Stomach (tissue), 9 donors: Measurements from ENCODE around the gene SEC61B. TPM values are rescaled to one million over a fixed set of nuclear protein-coding genes. Genes with fewer than 3 reads are reported as not detected.

Source experiments
- DNase-seq, 2 donors: peaks; one replicate each; pipeline versions ENCODE4 v3.0.0 to v3.0.0-alpha.2; 2013 to 2019
- H3K27ac ChIP-seq, 5 donors: fragments of 200-600 bp in 4 of 5; sonication (generic) in 4 of 5; one replicate each; pipeline ENCODE4 v1.5.1; 2013 to 2019; ENCODE audit warnings: mild to moderate bottlenecking in 1 of 5, moderate library complexity in 1 of 5
- H3K27me3 ChIP-seq, 3 donors: fragments of 200-600 bp; sonication (generic); one replicate each; pipeline ENCODE4 v1.5.1; 2017 to 2019; ENCODE audit warnings: mixed run types in 1 of 3
- H3K36me3 ChIP-seq, 4 donors: fragments of 200-600 bp; sonication (generic); 1 replicate in 3 of 4; 2 replicates in 1 of 4; pipeline ENCODE4 v1.5.1; 2016 to 2019
- H3K4me1 ChIP-seq, 4 donors: fragments of 200-600 bp; sonication (generic); one replicate each; pipeline ENCODE4 v1.5.1; 2016 to 2019
- H3K4me3 ChIP-seq, 4 donors: fragments of 200-600 bp; sonication (generic) in 3 of 4; one replicate each; pipeline ENCODE4 v1.5.1; 2016 to 2019; ENCODE audit warnings: mild to moderate bottlenecking in 1 of 4
- H3K9me3 ChIP-seq, 4 donors: fragments of 200-600 bp; sonication (generic); one replicate each; pipeline ENCODE4 v1.5.1; 2016 to 2019
- CTCF ChIP-seq, 7 experiments: fragments of 450-650 bp in 4 of 7; fragments of 200-600 bp in 3 of 7; sonication (generic) in 3 of 7; IDR thresholded peaks; one replicate each; pipeline ENCODE4 v1.5.1; 2016 to 2019; ENCODE audit warnings: antibody characterized with exemption in 7 of 7, control low read depth in 2 of 7, mild to moderate bottlenecking in 1 of 7
- EP300 ChIP-seq: sonication (generic); formaldehyde crosslinking; IDR thresholded peaks from one replicate; pipeline ENCODE4 v1.6.1; 2017; ENCODE audit warnings: antibody characterized with exemption
- POLR2A ChIP-seq, 4 donors: fragments of 450-650 bp; IDR thresholded peaks; one replicate each; pipeline ENCODE4 v1.6.1; 2016; ENCODE audit warnings: antibody characterized with exemption in 4 of 4, control low read depth in 2 of 4, mild to moderate bottlenecking in 1 of 4, moderate library complexity in 1 of 4
- POLR2AphosphoS5 ChIP-seq, 3 donors: sonication (generic); formaldehyde crosslinking; IDR thresholded peaks; one replicate each; pipeline ENCODE4 v1.6.1; 2016; ENCODE audit warnings: antibody characterized with exemption in 3 of 3
- WGBS, 5 donors: extraction: QIAGEN DNeasy Blood & Tissue Kit in 3 of 5; methylation state at CpG; one replicate each; pipeline versions ENCODE4 v1.1.5 to v1.1.7; 2013 to 2018; 5-methylcytosine and 5-hydroxymethylcytosine counted together
- intact Hi-C: fragments of 100-400 bp; cut with DNase I; formaldehyde crosslinking; loops from one replicate; pipeline ENCODE4 v1.15.1; 2023; ENCODE audit warnings: low total_unique reads
- polyA plus RNA-seq, 3 donors: library from polyadenylated mRNA; stranded (reverse); fragments of 200-250 nt; gene quantifications; one replicate each; pipeline ENCODE4 v1.2.3, GENCODE V29; 2013
- total RNA-seq, 5 donors: library from RNA; depleted of rRNA; stranded (reverse); fragments of >200 nt; gene quantifications; one replicate each; pipeline versions ENCODE4 v1.1.0 to v1.2.3, GENCODE V29; 2014 to 2016
- donor health status: healthy with polysubstance abuse.
- donor health status: Bipolar disorder and iron deficiency.
- donor health status: healthy.

Gene SEC61B
- total and polyA plus RNA-seq, 8 donors = 4.1 to 467 (median 161) TPM

- Histone ChIP-seq H3K4me3 (no peak overlapping the region), H3K36me3 (no peaks in the 10 kb centered on the region), H3K27me3 (no peaks in the 10 kb centered on the region), H3K27ac (no peak overlapping the region), H3K9me3 (no peaks in the 10 kb centered on the region), H3K4me1 (no peaks in the 10 kb centered on the region)
- no peak for TF ChIP-seq EP300
- TF ChIP-seq POLR2A (IDR thresholded peaks at IDR 0.05) = no peak
- no peak for TF ChIP-seq POLR2AphosphoS5 (IDR thresholded peaks at IDR 0.05)
- TF ChIP-seq CTCF (IDR thresholded peaks at IDR 0.05) = no peak
- intact Hi-C loops = no loop called here
- WGBS, 5 donors = 84 to 92% (median 90%) methylated on average over 8 of the region's 8 CpGs
- DNase-seq = no peak
Measured at GRCh38 chr9:99177576-99178366, 44.3 kb upstream of the SEC61B start.

GRCh38 chr9:99178912-99179872 is 42.9 kb upstream of the SEC61B start:
- H3K27ac ChIP-seq = no peak overlapping the region
- 91 to 94% (median 93%) methylated on average over 17 of the region's 17 CpGs for WGBS, 5 donors
- no peaks in the 10 kb centered on the region for H3K36me3 ChIP-seq
- DNase-seq = no peak
- peaks cover 0 to 4% (median 2%) of the 10 kb centered on the region in 4 donors for H3K4me1 ChIP-seq
- TF ChIP-seq POLR2AphosphoS5 (IDR thresholded peaks at IDR 0.05) (no peak), EP300 (no peak), POLR2A (IDR thresholded peaks at IDR 0.05) (no peak), CTCF (IDR thresholded peaks at IDR 0.05) (no peak)
- H3K9me3 ChIP-seq = no peaks in the 10 kb centered on the region
- no peaks in the 10 kb centered on the region for H3K27me3 ChIP-seq
- intact Hi-C loops = no loop called here
- H3K4me3 ChIP-seq = no peak overlapping the region

GRCh38 chr9:99180199-99180598 is 41.9 kb upstream of the SEC61B start:
- no peaks in the 10 kb centered on the region for H3K36me3 ChIP-seq
- intact Hi-C loops = no loop called here

More at GRCh38 chr9:99180199-99180598, 41.9 kb upstream of the SEC61B start:
- Histone ChIP-seq H3K27ac (no peak overlapping the region), H3K9me3 (no peaks in the 10 kb centered on the region), H3K4me3 (no peak overlapping the region), H3K27me3 (no peaks in the 10 kb centered on the region), H3K4me1 (peaks cover 0 to 14% (median 10%) of the 10 kb centered on the region in 4 donors)
- DNase-seq = no peak
- WGBS, 5 donors = 84 to 96% (median 93%) methylated on average over 1 of the region's 1 CpG
- TF ChIP-seq CTCF (IDR thresholded peaks at IDR 0.05) = no peak
